Measurements from ENCODE around the gene CIB1.

Gene CIB1

DNA sequence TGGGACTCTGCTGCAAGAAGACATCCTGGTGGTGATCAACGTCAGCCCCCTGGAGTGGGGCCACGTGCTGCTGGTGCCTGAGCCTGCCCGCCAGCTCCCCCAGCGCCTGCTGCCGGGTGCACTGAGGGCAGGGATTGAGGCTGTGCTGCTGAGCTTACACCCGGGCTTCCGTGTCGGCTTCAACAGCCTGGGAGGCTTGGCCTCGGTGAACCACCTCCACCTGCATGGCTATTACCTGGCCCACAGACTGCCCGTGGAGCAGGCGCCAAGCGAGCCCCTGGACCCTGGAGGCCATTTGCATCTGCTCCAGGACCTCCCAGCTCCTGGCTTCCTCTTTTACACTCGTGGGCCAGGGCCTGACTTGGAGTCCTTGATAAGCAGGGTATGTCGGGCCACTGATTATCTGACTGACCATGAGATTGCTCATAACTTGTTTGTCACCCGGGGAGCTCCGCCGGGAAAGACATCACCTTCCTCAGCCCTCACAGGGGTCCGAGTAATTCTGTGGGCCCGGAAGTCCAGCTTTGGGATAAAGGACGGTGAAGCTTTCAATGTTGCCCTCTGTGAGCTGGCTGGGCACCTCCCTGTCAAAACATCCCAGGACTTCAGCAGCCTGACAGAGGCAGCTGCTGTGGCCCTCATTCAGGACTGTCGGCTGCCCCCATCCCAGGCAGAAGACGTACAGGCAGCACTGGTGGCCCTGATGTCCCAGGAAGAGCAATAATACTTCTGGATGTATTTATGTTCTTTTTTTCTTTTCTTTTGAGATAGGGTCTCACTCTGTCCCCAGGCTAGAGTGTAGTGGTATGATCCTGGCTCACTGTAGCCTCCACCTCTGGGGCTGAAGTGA is 7.8 kb upstream of the CIB1 start:
- DNase-seq (ENCODE audit: low read depth in 2 of 2) = no peak

DNA sequence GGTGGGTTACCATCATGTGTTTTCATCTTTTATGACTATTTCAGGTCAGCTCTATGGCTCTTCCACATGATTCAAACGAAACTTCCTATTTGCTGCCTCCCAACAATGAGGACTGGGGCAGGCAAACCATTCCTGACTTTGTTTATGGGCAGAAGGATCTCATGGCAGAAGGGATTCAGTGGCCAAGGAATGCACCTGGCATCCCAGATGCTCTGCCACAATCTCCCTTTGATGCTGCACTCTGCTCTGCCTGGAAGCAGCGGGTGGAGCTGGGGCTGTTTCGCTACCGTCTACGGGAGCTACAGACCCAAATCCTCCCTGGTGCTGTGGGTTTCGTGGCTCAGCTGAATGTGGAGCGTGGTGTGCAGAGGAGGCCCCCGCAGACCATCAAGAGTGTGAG is 7.1 kb upstream of the CIB1 start:
- DNase-seq (ENCODE audit: low read depth in 2 of 2) = no peak

DNA sequence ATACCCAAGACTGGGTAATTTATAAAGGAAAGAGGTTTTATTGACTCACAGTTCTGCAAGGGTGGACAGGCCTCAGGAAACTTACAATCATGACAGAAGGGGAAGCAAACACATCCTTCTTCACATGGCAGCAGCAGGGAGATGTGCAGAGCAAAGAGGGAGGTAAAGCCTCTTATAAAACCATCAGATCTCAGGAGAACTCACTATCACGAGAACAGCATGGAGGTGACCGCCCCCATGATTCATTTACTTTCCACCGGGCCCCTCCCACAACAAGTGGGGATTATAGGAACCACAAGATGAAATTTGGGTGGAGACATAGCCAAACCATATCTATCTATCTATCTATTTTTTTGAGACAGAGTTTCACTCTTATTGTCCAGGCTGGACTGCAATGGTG is 5.6 kb upstream of the CIB1 start:
- no peak for DNase-seq (ENCODE audit: low read depth in 2 of 2)

DNA sequence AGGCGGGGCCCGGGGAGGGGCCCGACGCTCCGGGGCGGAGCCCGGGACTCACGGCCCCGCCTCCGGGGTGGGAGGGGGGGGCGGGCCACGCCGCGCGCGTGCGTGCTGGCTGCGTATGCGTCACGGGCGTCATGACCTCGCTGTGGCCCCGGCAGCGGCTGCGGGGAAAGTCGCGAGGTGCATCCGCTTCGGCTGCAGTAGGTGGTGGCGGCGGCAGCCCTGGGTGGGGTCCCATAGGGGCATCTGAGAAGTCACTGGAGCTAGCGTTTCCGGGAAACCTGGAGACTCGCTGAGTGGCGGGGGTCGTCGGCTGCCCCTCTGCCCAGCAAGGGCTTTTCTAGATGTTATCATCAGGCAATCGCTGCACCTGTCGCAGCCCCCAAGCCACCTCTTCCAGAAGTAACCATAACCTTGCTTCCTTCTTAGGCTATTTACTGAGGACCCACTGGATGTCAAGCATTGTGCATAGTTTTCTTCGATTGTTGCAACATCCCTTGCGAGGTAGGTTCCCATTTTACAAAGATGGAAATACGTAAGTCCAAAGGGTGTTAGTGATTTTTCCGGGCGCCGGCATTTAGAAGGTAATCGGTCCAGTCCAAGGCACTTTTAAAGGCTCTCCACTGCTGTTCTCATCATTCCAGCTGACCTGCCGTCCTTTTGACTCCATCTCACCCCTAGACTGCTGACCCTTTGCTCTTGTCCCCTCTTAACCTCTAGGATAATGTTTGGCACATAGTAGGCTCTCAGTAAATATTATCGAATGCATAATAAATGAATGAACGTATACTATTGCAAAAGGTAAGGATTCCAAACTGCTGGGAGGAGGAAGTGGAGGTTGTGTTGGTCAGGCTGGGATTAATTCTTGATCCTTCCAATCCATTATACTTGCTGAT is 601 bp upstream of the CIB1 start, which contains the start of gene GDPGP1:
Gene GDPGP1, plus strand, starts transcription at position 114 of the 893 bp plus-strand sequence. CDS start 6,700 bp downstream, outside the sequence.
- DNase-seq (ENCODE audit: low read depth in 2 of 2) = no peak

DNA sequence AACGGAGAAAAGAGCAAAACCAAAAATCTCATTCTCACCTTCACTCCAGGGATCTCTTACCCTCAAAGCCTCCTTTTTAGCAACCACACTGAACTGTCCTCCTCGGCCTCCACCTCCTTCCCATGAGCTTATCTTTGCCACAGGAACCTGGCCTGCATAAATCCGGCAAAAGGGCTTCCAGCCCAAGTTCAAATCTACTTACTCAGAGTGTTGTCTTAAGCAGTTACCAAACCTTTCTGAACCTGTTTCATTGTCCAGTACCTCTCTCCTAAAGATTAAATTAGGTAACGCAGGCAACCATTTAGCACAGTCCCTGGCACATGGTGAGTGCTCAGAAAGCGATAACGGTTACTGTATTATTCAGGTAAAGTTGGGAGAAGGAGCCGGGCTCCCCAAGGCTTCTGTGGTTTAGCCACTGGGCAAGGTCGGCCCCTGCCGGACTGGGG is 777 bp downstream of the CIB1 start:
- no peak for DNase-seq (ENCODE audit: low read depth in 2 of 2)

DNA sequence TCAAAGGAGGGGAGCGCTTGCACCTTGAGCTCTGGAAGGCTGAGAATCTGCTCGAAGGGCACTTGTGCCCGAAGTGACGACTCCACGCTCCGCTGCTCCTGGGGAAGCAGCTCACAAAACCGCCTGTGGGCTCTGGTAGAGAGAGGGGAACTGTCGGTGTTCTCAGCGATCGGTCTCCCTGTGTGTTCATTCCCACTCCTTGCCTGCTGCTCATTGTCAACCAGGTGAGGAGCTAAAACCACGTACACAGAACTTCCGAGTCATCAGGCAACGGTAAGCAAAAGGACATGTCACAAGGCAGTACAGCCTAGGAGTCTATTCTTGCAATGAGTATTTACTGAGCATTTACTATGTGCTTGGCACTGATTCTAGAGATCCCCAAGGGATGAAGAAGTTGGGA is 1.5 kb downstream of the CIB1 start:
- no peak for DNase-seq (ENCODE audit: low read depth in 2 of 2)

DNA sequence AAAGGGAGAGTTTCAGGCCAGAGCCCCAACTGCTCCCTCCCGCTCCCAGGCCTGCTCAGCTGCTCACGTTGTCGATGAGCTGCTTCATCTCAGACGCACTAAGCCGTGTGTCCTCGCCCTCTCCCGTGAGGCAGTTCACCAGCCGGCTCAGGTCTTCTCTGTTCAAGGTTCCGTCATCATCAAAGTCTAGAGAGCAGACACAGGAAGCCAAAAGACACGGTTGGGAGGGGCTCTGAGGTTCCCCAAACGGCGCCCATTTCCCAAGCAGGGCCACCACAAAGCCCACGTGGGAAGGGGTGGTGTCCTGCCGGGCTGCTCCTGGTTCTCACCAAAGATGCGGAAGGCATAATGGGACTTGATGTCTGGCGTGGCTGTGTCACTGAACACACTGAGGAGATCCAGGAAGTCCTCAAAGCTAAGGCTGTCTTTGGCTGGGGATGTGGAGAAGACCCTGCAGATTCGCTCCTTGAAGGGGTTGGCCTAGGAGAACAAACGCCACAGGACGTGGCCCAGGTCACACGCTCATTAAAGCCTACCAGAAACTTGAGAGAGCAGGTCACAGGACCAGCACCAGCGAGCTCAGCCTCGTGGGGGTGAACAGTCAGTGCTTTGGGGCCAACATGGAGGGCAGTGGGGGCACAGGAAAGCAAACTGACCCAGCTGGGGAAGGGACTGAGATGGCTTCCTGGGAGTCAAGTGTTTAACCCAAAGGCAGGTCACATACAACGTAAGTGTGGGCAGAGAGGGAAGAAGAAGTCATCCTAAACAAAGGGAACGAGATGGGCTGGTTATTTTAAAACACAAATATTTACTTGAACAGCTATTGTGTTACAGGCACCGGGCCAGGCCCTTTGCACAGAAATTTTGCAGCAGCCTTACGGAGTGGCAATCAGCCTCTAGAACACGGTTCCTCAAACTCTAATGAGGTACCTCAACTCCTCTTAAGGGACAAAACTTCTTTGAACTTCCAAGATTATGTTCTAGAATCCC is 2.4 kb downstream of the CIB1 start:
- peak; percentile 50 to 51 for DNase-seq (ENCODE audit: low read depth in 2 of 2)

DNA sequence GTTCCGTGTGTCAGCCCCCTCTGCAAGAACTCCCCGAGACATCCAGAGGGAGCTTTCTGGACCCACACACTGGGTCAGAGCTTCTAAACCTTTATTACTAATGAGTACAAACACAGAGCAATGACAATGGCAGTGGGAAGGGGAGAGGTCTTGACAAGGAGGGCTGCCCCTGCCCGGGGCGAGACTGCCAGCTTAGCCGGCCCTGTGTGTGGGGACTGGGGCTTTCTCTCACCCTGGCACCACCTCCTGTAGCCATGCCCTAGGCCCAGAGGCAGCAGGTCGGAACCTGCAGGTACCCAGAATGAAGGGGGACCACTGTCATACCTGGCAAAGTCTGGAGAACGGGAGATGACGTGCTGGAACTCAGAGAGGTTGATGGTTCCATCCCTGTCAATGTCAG is 3.1 kb downstream of the CIB1 start:
- DNase-seq (ENCODE audit: low read depth in 2 of 2) = no peak

DNA sequence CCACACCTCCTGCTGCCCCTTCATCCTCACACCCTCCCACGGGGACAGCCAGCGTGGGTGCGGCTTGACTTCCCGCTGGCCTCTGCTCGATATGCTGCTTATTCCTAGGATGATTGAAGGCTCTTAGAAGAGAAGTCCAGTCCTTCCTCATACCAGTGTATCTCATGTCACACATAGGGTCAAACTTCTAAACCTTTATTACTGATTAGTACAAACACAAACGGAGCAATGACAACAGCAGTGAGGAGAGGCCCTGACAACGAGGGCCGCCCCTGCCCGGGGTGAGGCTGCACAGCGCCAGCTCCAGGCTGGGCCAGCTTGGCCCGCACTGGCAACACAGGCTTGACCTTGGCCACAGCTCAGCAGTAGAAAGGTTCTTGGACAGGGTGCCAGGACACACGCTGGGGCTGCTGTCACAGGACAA is 3.7 kb downstream of the CIB1 start:
- DNase-seq (ENCODE audit: low read depth in 2 of 2) = no peak

DNA sequence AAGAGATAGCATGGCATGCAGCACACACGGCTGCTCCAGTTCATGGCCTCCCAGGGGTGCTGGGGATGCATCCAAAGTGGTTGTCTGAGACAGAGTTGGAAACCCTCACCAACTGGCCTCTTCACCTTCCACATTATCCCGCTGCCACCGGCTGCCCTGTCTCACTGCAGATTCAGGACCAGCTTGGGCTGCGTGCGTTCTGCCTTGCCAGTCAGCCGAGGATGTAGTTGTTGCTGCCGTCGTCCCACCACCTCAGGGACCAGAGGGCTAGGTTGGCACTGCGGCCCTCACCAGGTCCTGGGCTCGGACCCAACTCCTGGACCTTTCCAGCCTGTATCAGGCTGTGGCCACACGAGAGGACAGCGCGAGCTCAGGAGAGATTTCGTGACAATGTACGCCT is 4.8 kb downstream of the CIB1 start:
- DNase-seq (ENCODE audit: low read depth in 2 of 2) = no peak

DNA sequence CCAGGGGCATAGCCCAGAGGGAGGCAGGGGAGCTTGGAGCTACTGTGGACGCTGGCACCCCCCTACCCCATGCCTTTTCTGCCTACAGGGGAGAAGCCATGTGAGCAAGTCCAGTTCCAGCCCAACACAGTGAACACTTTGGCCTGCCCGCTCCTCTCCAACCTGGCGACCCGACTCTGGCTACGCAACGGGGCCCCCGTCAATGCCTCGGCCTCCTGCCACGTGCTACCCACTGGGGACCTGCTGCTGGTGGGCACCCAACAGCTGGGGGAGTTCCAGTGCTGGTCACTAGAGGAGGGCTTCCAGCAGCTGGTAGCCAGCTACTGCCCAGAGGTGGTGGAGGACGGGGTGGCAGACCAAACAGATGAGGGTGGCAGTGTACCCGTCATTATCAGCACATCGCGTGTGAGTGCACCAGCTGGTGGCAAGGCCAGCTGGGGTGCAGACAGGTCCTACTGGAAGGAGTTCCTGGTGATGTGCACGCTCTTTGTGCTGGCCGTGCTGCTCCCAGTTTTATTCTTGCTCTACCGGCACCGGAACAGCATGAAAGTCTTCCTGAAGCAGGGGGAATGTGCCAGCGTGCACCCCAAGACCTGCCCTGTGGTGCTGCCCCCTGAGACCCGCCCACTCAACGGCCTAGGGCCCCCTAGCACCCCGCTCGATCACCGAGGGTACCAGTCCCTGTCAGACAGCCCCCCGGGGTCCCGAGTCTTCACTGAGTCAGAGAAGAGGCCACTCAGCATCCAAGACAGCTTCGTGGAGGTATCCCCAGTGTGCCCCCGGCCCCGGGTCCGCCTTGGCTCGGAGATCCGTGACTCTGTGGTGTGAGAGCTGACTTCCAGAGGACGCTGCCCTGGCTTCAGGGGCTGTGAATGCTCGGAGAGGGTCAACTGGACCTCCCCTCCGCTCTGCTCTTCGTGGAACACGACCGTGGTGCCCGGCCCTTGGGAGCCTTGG is 5.6 kb downstream of the CIB1 start:
- no peak for DNase-seq (ENCODE audit: low read depth in 2 of 2)

DNA sequence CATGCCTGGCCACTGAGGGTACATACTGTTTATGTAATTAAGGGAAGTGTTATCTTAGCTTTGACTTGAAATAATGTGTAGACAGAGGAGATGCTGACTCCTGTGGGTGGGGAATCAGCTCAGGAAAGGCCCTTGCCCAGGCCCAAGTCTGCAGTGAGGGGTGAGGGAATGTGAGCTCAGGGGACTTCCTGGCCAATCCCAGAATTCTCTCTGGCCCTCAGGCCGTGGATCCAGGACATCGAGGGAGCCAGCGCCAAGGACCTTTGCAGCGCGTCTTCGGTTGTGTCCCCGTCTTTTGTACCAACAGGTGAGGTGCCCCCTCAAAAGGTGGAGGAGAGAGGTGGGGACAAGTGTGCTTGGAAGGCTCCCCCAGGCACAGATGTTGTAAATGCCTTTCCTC is 6.4 kb downstream of the CIB1 start:
- DNase-seq (ENCODE audit: low read depth in 2 of 2) = no peak

DNA sequence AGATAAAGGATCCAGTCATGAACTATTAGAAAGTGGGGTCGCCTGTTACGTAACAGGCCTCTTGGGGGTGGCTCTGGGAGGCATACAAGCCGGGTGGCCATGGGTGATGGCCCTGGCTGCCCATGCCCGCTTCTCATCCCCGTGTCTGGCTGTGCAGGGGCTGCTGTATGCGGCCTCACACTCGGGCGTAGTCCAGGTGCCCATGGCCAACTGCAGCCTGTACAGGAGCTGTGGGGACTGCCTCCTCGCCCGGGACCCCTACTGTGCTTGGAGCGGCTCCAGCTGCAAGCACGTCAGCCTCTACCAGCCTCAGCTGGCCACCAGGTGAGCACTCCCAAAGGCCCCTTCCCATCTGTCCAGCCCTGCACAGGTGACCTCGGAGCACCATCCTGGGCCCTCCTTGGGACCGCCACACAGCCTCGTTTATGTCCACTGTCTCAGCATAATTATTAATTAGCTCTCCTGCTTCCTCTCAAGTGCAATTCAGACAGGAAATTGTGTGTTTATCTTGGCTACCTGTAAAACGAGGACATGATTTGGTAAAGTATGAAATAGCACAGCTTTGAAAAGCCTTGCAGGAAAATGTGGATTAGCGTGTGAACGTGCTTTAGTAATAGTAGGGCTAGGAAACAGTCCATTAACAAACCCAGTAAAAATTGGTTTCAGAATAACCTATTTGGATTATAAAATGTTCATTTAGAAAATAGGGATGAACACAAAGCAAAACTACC is 8.1 kb downstream of the CIB1 start:
- no peak for DNase-seq (ENCODE audit: low read depth in 2 of 2)

DNA sequence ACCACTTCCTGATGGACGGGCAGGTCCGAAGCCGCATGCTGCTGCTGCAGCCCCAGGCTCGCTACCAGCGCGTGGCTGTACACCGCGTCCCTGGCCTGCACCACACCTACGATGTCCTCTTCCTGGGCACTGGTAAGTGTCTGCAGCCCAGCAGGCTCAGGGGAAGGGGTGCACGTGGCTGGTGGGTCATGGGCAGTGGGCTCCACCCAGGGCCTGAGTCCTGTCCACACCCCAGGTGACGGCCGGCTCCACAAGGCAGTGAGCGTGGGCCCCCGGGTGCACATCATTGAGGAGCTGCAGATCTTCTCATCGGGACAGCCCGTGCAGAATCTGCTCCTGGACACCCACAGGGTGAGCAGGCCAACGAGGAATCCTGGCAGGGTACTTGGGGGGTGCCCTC is 8.7 kb downstream of the CIB1 start:
- DNase-seq (ENCODE audit: low read depth in 2 of 2) = no peak

DNA sequence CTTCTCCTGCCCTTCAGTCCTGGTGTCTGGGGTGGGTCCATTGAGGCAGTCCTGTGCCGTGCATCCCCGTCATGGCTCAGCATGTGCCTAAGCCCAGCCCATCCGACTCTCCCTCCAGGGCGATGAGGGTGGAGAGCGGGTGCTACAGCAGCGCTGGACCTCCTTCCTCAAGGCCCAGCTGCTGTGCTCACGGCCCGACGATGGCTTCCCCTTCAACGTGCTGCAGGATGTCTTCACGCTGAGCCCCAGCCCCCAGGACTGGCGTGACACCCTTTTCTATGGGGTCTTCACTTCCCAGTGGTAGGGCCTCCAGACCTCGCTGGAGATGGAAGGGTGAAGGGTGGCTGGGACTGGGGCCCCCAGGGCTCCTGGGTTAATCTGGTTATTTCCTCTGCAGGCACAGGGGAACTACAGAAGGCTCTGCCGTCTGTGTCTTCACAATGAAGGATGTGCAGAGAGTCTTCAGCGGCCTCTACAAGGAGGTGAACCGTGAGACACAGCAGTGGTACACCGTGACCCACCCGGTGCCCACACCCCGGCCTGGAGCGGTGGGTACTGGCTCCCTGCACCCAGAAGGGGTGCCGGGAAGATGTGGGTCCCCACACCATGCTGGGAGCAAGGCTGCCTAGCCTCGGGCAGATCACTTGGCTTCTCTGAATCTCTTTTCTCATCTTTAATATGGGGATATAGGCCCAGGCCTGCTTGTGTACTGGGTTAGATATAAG is 10.1 kb downstream of the CIB1 start:
- DNase-seq (ENCODE audit: low read depth in 2 of 2) = no peak

DNA sequence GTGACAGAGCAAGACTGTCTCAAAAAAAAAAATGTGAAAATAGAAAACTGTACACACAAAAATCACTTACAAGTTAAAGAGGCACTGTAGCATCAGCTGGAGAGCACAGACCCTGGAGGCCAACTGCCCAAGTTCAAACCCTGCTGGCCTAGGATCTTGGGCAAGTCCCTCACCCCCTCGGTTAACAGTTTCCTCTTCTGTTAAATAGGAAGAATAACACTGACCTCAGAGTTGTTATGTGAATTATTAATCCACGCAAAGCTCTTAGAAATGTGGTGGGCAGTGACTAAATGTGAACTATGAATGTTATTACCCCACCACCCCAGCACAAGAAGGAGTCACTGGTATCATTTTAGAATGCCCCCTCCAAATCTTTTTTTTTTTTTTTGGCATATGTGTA is 11.2 kb downstream of the CIB1 start:
- DNase-seq (ENCODE audit: low read depth in 2 of 2) = no peak

DNA sequence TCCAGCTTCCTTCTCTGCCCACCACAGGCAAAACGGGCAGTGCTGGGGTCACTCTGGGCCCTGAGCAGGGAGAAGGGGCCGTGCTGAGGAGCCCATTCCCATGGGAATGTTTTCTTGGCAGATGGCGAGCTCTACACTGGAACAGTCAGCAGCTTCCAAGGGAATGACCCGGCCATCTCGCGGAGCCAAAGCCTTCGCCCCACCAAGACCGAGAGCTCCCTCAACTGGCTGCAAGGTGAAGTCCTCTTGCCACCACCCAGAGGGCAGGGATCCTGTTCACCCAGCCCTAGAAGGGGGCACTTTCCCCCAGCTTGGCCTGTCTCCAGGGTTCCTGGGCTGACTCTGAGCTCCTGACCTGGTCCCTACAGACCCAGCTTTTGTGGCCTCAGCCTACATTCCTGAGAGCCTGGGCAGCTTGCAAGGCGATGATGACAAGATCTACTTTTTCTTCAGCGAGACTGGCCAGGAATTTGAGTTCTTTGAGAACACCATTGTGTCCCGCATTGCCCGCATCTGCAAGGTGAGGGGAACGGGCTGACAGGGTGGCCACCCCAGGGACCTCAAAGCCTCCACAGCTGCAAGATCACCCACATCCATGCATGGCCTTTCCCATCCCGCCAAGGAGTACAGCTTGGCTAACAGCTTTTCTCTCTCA is 12.4 kb downstream of the CIB1 start:
- DNase-seq (ENCODE audit: low read depth in 2 of 2) = peak in 1 of 2 donors; percentile 28

DNA sequence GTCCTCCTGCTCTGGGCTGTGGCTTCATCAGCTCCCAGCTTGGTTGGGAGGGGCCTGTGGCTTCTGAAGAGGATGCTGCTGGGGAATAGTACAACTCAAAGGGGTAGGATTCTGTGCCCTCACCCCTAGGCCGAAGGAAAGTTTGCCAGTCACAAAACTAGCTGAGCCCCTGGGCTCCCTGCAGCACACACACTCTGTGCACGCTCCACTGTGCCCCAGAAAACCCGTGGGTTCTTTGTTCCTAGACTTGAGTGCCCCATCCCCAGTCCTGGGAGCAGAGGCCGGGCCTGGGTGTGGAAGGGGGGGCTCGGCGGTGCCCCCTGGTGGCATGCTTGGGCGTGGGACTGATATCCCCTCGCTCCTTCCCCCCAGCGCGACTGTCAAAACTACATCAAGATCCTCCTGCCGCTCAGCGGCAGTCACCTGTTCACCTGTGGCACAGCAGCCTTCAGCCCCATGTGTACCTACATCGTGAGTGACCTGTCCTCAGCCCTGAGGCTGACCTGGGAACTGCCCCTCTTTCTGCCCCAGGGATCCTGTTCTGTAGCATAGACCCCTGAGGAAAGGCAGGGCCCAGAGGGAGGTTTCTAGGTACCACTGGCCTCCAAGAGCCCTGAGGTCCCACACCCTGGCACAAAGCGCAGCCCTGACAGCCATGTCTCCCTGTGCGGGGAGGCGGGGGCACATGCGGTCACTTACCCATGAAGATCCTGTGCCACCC is 14.2 kb downstream of the CIB1 start:
- DNase-seq (ENCODE audit: low read depth in 2 of 2) = peak; percentile 40 to 53

Data from stimulated activated CD4-positive, alpha-beta T cell treated with anti-CD3 and anti-CD28 coated beads, Interleukin-4, amount 100 ng/mL, for 48 hours (primary cell).